ENCODE measurements around the gene UEVLD. TPM values are rescaled to one million over a fixed set of nuclear protein-coding genes. Genes with fewer than 3 reads are reported as not detected.
A peak's percentile ranks its signal among the peaks of the same experiment; 100 is the strongest.

UEVLD gene
- 21.2 to 26.7 TPM (median 21.4 TPM) in 3 replicates for total RNA-seq
- long read RNA-seq, full-length matches to known transcripts = 23 of 33 reads
- long read RNA-seq, partial matches to known transcripts = 2 of 33 reads
- long read RNA-seq, other reads (novel, unspliced or antisense) = 8 of 33 reads

GRCh38 chr11:18588297-18589252, at the start of gene UEVLD:
Gene UEVLD, minus strand, starts transcription at chr11:18588734. Its CDS starts 80 bp downstream, at chr11:18588654.
- no peak within 1 kb of the TSS for H3K4me3 Mint-ChIP-seq (ENCODE audit: unreplicated experiment)
- H3K9me3 Mint-ChIP-seq (ENCODE audit: low read depth) = no peaks in the 10 kb centered on the region
- no peaks in the 10 kb centered on the region for H3K36me3 Mint-ChIP-seq (ENCODE audit: low read depth)
- H3K4me1 Mint-ChIP-seq (ENCODE audit: low read depth) = no peaks in the 10 kb centered on the region
- no peaks in the 10 kb centered on the region for H3K27me3 Mint-ChIP-seq (ENCODE audit: low read depth)
- no peak within 1 kb of the TSS for H3K27ac Mint-ChIP-seq (ENCODE audit: unreplicated experiment)
- peak; percentile 8 for TF ChIP-seq CTCF (IDR thresholded peaks at IDR 0.05)
- peak; percentile 94 for DNase-seq (ENCODE audit: low spot score)

- Mint-ChIP-seq H3K4me1 (ENCODE audit: low read depth) (peaks cover 22% of the 10 kb centered on the region), H3K27ac (ENCODE audit: unreplicated experiment) (peak within 1 kb of the TSS; percentile 100), H3K27me3 (ENCODE audit: low read depth) (peaks cover 2% of the 10 kb centered on the region), H3K36me3 (ENCODE audit: low read depth) (no peaks in the 10 kb centered on the region), H3K4me3 (ENCODE audit: unreplicated experiment) (peak within 1 kb of the TSS; percentile 91), H3K9me3 (ENCODE audit: low read depth) (no peaks in the 10 kb centered on the region)
- DNase-seq (ENCODE audit: low spot score) = peak; percentile 100
- no peak for TF ChIP-seq CTCF (IDR thresholded peaks at IDR 0.05)
These were observed 45.9 kb upstream of the UEVLD start, which contains the start of gene SPTY2D1 for GRCh38 chr11:18634140-18635032. Gene SPTY2D1, minus strand, starts transcription at chr11:18634342. Its CDS starts 85 bp downstream, at chr11:18634257.

- TF ChIP-seq CTCF (IDR thresholded peaks at IDR 0.05) = no peak
- no peak for DNase-seq (ENCODE audit: low spot score)
- H3K4me1 Mint-ChIP-seq (ENCODE audit: low read depth) = peaks cover 25% of the 10 kb centered on the region
- H3K4me3 Mint-ChIP-seq (ENCODE audit: unreplicated experiment) = peak overlapping the region; percentile 91
- H3K27ac Mint-ChIP-seq (ENCODE audit: unreplicated experiment) = peak overlapping the region; percentile 100
- no peaks in the 10 kb centered on the region for H3K9me3 Mint-ChIP-seq (ENCODE audit: low read depth)
- H3K27me3 Mint-ChIP-seq (ENCODE audit: low read depth) = peaks cover 2% of the 10 kb centered on the region
- no peaks in the 10 kb centered on the region for H3K36me3 Mint-ChIP-seq (ENCODE audit: low read depth)
These were observed 45.0 kb upstream of the UEVLD start for GRCh38 chr11:18633256-18634139.

- peak overlapping the region; percentile 91 for H3K4me3 Mint-ChIP-seq (ENCODE audit: unreplicated experiment)
- no peaks in the 10 kb centered on the region for H3K9me3 Mint-ChIP-seq (ENCODE audit: low read depth)
These were observed 44.3 kb upstream of the UEVLD start for GRCh38 chr11:18632841-18633240.

More at GRCh38 chr11:18632841-18633240, 44.3 kb upstream of the UEVLD start:
- Mint-ChIP-seq H3K27ac (ENCODE audit: unreplicated experiment) (no peak overlapping the region), H3K36me3 (ENCODE audit: low read depth) (no peaks in the 10 kb centered on the region), H3K4me1 (ENCODE audit: low read depth) (peaks cover 30% of the 10 kb centered on the region), H3K27me3 (ENCODE audit: low read depth) (peaks cover 2% of the 10 kb centered on the region)
- no peak for DNase-seq (ENCODE audit: low spot score)
- no peak for TF ChIP-seq CTCF (IDR thresholded peaks at IDR 0.05)

Measured in chondrocyte (in vitro differentiated cells).